ENCODE measurements around the gene RGS9.

DNA sequence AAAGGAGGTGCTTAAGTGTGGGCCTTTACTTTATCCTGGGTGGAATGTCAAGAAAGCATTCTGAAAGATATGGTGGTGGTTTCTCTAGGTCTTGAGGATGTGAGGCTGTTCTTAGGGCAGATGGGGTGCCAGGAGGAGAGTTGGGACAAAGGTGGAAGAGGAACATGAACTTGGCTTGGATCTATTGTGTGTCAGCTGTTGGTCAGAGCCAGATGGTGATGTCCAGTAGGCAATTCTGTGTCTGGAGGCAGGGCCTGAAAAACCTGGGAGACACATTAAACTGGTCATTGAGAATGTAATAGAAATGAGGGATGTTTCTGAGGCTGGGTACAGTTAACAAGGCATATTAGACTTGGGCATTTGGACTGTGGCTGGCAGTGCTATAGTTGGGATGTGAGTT lies 32.6 kb upstream of the RGS9 start:
- TF ChIP-seq, protein P1, sequence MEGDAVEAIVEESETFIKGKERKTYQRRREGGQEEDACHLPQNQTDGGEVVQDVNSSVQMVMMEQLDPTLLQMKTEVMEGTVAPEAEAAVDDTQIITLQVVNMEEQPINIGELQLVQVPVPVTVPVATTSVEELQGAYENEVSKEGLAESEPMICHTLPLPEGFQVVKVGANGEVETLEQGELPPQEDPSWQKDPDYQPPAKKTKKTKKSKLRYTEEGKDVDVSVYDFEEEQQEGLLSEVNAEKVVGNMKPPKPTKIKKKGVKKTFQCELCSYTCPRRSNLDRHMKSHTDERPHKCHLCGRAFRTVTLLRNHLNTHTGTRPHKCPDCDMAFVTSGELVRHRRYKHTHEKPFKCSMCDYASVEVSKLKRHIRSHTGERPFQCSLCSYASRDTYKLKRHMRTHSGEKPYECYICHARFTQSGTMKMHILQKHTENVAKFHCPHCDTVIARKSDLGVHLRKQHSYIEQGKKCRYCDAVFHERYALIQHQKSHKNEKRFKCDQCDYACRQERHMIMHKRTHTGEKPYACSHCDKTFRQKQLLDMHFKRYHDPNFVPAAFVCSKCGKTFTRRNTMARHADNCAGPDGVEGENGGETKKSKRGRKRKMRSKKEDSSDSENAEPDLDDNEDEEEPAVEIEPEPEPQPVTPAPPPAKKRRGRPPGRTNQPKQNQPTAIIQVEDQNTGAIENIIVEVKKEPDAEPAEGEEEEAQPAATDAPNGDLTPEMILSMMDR (IDR thresholded peaks at IDR 0.05): no peak
- TF ChIP-seq POLR2A (IDR thresholded peaks at IDR 0.05) (no peak), POLR2AphosphoS5 (IDR thresholded peaks at IDR 0.05; ENCODE audit: insufficient read depth in 1 of 2, low read depth in 1 of 2) (no peak)

Measured in vagina (tissue), 2 donors.